Loucy (cell line): ENCODE data around the gene FYN.

Experiments
- H2AFZ ChIP-seq: fragments of 200-600 bp; sonication (generic); 2 replicates; pipeline ENCODE4 v1.6.0; 2016; ENCODE audit warnings: antibody characterized with exemption, mild to moderate bottlenecking, low read length, moderate library complexity
- H3F3A ChIP-seq: fragments of 200-600 bp; 2 replicates; pipeline ENCODE4 v1.6.0; 2016; ENCODE audit warnings: antibody characterized with exemption, low read depth, mild to moderate bottlenecking
- H3K27me3 ChIP-seq: fragments of 200-600 bp; sonication (generic); 2 replicates; pipeline ENCODE4 v1.6.1; 2014; ENCODE audit warnings: low read length, mild to moderate bottlenecking; ENCODE audit not compliant: insufficient read depth, poor library complexity, severe bottlenecking
- H3K36me3 ChIP-seq: fragments of 200-600 bp; sonication (generic); 2 replicates; pipeline ENCODE4 v1.6.1; 2016; ENCODE audit warnings: low read length; ENCODE audit not compliant: insufficient read depth
- H3K4me1 ChIP-seq: fragments of 200-600 bp; sonication (generic); 2 replicates; pipeline ENCODE4 v1.5.1; 2014; ENCODE audit warnings: low read length, mild to moderate bottlenecking; ENCODE audit not compliant: insufficient read depth, poor library complexity, severe bottlenecking
- H3K4me2 ChIP-seq: fragments of 200-600 bp; sonication (generic); 2 replicates; pipeline ENCODE4 v1.6.0; 2014; ENCODE audit warnings: antibody characterized with exemption, low read length, low read depth, mild to moderate bottlenecking; ENCODE audit not compliant: poor library complexity, severe bottlenecking
- H3K4me3 ChIP-seq: fragments of 200-600 bp; sonication (generic); 2 replicates; pipeline ENCODE4 v1.5.1; 2014; ENCODE audit warnings: low read length, mild to moderate bottlenecking, mixed read lengths; ENCODE audit not compliant: poor library complexity, severe bottlenecking
- H3K79me2 ChIP-seq: fragments of 200-600 bp; sonication (generic); 2 replicates; pipeline ENCODE4 v1.6.1; 2014; ENCODE audit warnings: low read length; ENCODE audit not compliant: insufficient read depth
- H3K9ac ChIP-seq: fragments of 200-600 bp; sonication (generic); 2 replicates; pipeline ENCODE4 v1.6.0; 2014; ENCODE audit warnings: mild to moderate bottlenecking, low read depth, low read length, moderate library complexity; ENCODE audit not compliant: poor library complexity, severe bottlenecking
- H3K9me2 ChIP-seq: fragments of 200-600 bp; sonication (generic); replicated peaks from 2 replicates; pipeline ENCODE4 v1.6.1; 2016; ENCODE audit warnings: low read depth, low read length, mixed read lengths
- H3K9me3 ChIP-seq: fragments of 200-600 bp; sonication (generic); 2 replicates; pipeline ENCODE4 v1.6.1; 2014; ENCODE audit warnings: mild to moderate bottlenecking, antibody characterized with exemption, low read length, low read depth; ENCODE audit not compliant: insufficient read depth
- H4K20me1 ChIP-seq: fragments of 200-600 bp; sonication (generic); 2 replicates; pipeline ENCODE4 v1.6.0; 2014; ENCODE audit warnings: antibody characterized with exemption, low read length, mild to moderate bottlenecking; ENCODE audit not compliant: insufficient read depth, poor library complexity, severe bottlenecking
- CTCF ChIP-seq: fragments of 200-600 bp; sonication (generic); conservative IDR thresholded peaks from 2 replicates; pipeline ENCODE4 v1.5.1; 2014; ENCODE audit warnings: mild to moderate bottlenecking, antibody characterized with exemption, low read length
- EZH2phosphoT487 ChIP-seq: fragments of 200-600 bp; IDR thresholded peaks from 2 replicates; pipeline ENCODE4 v1.6.1; 2018; ENCODE audit warnings: antibody characterized with exemption, mild to moderate bottlenecking, moderate library complexity, borderline replicate concordance

Gene FYN

GRCh38 chr6:111628142-111628850, 245.0 kb downstream of the FYN start:
- no peaks in the 10 kb centered on the region for H3F3A ChIP-seq
- no peaks in the 10 kb centered on the region for H3K27me3 ChIP-seq
- no peak overlapping the region for H3K4me3 ChIP-seq
- no peaks in the 10 kb centered on the region for H3K9me2 ChIP-seq
- TF ChIP-seq CTCF = no peak
- TF ChIP-seq EZH2phosphoT487 = no peak
- no peaks in the 10 kb centered on the region for H4K20me1 ChIP-seq
- H3K4me1 ChIP-seq = peaks cover 16% of the 10 kb centered on the region
- H3K4me2 ChIP-seq = no peak overlapping the region
- no peak overlapping the region for H2AFZ ChIP-seq
- no peak overlapping the region for H3K9ac ChIP-seq
- H3K36me3 ChIP-seq = no peaks in the 10 kb centered on the region
- H3K79me2 ChIP-seq = no peaks in the 10 kb centered on the region
- no peaks in the 10 kb centered on the region for H3K9me3 ChIP-seq

- no peak overlapping the region for H3K4me3 ChIP-seq
- H3K4me1 ChIP-seq = peaks cover 7% of the 10 kb centered on the region
- no peak overlapping the region for H3K9ac ChIP-seq
- H3K9me2 ChIP-seq = no peaks in the 10 kb centered on the region
- H3K4me2 ChIP-seq = no peak overlapping the region
- no peaks in the 10 kb centered on the region for H3K9me3 ChIP-seq
- no peaks in the 10 kb centered on the region for H4K20me1 ChIP-seq
- TF ChIP-seq CTCF (no peak), EZH2phosphoT487 (no peak)
- H3K36me3 ChIP-seq = no peaks in the 10 kb centered on the region
- no peaks in the 10 kb centered on the region for H3F3A ChIP-seq
- H3K27me3 ChIP-seq = no peaks in the 10 kb centered on the region
- H3K79me2 ChIP-seq = no peaks in the 10 kb centered on the region
- no peak overlapping the region for H2AFZ ChIP-seq
Measured at GRCh38 chr6:111626441-111626840, 246.8 kb downstream of the FYN start.

- H3K4me2 ChIP-seq = no peak overlapping the region
Measured at GRCh38 chr6:111625461-111626391, 247.5 kb downstream of the FYN start.

More at GRCh38 chr6:111625461-111626391, 247.5 kb downstream of the FYN start:
- no peak for TF ChIP-seq CTCF
- TF ChIP-seq EZH2phosphoT487 = no peak
- Histone ChIP-seq H4K20me1 (no peaks in the 10 kb centered on the region), H3K4me3 (no peak overlapping the region), H3K9ac (no peak overlapping the region), H3K79me2 (no peaks in the 10 kb centered on the region), H3K36me3 (no peaks in the 10 kb centered on the region), H3K9me3 (no peaks in the 10 kb centered on the region), H3K4me1 (no peaks in the 10 kb centered on the region), H3K9me2 (no peaks in the 10 kb centered on the region), H2AFZ (no peak overlapping the region), H3F3A (no peaks in the 10 kb centered on the region), H3K27me3 (no peaks in the 10 kb centered on the region)
